Activated CD8-positive, alpha-beta memory T cell treated with anti-CD3 and anti-CD28 coated beads for 4 hours (primary cell): ENCODE measurements around the gene HMCN2.

Experiments used
- DNase-seq, 2 donors: peaks; one replicate each; pipeline ENCODE4 v3.0.0-alpha.2; 2020; ENCODE audit warnings: low read depth in 2 of 2

The HMCN2 gene

GRCh38 chr9:130290291-130291181, 25.0 kb downstream of the HMCN2 start:
- DNase-seq = no peak

GRCh38 chr9:130291474-130291873, 25.9 kb downstream of the HMCN2 start:
- no peak for DNase-seq

GRCh38 chr9:130292106-130292505, 26.5 kb downstream of the HMCN2 start:
- DNase-seq = no peak

GRCh38 chr9:130294664-130295063, 29.1 kb downstream of the HMCN2 start:
- no peak for DNase-seq

GRCh38 chr9:130295431-130295830, 29.9 kb downstream of the HMCN2 start:
- DNase-seq = no peak

- DNase-seq = no peak
Observed at GRCh38 chr9:130295945-130296782, 30.6 kb downstream of the HMCN2 start.

GRCh38 chr9:130296783-130297055, 31.2 kb downstream of the HMCN2 start:
- no peak for DNase-seq

- DNase-seq = no peak
Observed at GRCh38 chr9:130297371-130297770, 31.8 kb downstream of the HMCN2 start.

- no peak for DNase-seq
Observed at GRCh38 chr9:130298662-130299279, 33.2 kb downstream of the HMCN2 start.

- DNase-seq = no peak
Observed at GRCh38 chr9:130299785-130300615, 34.4 kb downstream of the HMCN2 start.

- no peak for DNase-seq
Observed at GRCh38 chr9:130300739-130301138, 35.2 kb downstream of the HMCN2 start.

GRCh38 chr9:130301483-130302286, 36.1 kb downstream of the HMCN2 start:
- DNase-seq = no peak

- DNase-seq = no peak
Observed at GRCh38 chr9:130302785-130303612, 37.4 kb downstream of the HMCN2 start.

GRCh38 chr9:130303613-130304055, 38.1 kb downstream of the HMCN2 start:
- DNase-seq = no peak

- no peak for DNase-seq
Observed at GRCh38 chr9:130304116-130304515, 38.6 kb downstream of the HMCN2 start.

- DNase-seq = no peak
Observed at GRCh38 chr9:130304643-130305042, 39.1 kb downstream of the HMCN2 start.

GRCh38 chr9:130305381-130305780, 39.8 kb downstream of the HMCN2 start:
- DNase-seq = no peak

GRCh38 chr9:130306823-130307666, 41.5 kb downstream of the HMCN2 start:
- DNase-seq = no peak

GRCh38 chr9:130307667-130307943, 42.0 kb downstream of the HMCN2 start:
- no peak for DNase-seq
